GM11168 (cell line): ENCODE results near the gene OTX2.

ENCODE experiments used
- in situ Hi-C: fragments of 300-500 bp; cut with MboI; formaldehyde crosslinking; loops from one replicate; pipeline ENCODE4 v1.12.0; 2022; ENCODE audit warnings: low sequenced_read_pairs; ENCODE audit not compliant: unreplicated experiment

Gene OTX2

DNA sequence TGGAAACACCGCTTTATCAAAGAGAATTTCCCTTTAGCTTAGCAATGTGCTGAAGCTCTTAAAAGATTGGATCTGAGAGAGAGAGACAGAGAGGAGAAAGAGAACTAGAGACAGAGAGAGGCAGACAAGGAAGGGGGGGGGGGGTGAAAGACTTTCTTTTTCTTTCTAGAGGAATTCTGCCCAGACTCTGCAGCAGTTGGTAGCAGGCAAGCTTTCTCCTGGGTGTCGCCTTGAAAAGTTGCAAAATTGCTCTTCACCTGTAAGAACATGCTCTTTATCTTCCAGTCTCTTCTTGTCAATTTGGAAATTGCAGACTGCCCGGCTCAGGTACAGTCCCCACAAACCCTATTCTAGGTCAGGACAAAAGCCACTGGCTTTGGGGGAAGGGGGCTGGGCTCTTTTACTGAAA lies 2.9 kb upstream of the OTX2 start:
- in situ Hi-C loops: no loop called here

DNA sequence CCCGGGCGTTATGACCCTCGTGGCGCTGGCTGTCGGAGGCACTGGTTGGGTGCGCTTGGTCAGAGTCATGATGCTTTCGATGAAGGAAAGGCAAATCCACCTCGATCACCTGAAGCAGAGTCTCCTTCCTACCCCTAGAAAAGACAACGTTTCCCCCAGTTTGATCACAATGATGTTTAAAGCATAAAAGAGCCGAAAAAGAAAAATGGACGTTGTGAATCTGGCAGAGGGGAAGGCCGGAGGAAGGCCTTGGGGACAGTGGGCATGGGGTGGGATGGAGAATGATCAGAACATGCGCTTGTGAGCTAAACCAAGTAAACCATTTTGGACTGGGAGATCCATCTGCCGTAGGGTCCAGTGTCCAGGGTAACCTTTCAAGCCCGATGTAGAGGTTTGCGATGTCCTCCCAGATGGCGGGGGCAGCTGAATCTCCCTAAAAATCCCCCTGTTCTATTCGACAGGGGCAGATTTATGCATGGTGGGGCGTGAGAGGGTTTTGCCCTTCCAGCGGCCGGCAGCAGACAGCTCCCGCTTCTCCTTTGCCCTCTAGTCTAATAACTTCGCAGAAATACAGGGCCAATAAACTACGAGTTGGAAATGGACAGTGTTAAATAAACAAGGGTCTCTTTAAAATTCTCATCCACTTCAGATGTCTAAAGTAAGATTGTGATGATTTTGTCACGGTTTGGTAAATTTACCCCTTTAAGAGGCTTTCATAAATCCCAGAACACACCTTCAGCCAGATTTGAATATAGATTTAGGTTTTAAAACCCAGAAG lies 2.3 kb upstream of the OTX2 start:
- in situ Hi-C loops: no loop called here

DNA sequence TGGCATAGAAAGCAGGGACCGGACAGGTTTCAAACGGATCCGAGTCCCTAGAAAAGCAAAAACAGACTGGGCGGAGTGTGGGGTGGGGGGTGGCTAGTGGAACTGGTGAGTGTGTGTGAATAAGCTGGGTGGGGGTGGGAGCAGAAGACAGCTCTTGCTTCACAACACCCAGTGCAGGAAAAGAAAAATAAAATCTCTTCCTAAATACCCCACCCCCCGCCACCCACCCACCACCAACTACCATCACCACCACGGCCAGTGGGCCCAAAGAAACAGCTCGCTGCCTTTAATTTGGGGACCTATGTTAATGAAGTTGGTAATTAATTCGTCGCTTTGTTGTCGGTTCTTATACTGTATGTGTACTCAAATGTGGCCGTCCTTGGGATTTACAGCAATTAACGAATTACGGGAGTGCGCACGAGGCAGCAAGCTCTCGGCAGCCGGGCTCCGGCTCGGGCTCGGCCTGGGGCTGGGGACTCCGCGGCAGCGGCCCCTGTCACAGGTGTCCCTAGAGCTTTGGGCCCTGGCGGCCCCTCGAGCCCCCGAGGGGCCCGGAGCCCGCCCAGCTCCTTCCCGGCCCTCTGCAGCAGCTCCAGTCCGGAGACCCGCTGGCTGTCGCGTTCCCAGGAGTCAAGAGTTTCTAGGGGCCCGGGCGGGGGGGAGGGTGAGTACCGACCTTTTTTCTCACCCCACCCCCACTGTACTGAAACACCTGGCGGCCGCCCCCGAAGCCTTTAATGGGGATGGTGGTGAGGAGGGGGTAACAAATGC lies 1.5 kb upstream of the OTX2 start:
- in situ Hi-C loops: no loop called here

DNA sequence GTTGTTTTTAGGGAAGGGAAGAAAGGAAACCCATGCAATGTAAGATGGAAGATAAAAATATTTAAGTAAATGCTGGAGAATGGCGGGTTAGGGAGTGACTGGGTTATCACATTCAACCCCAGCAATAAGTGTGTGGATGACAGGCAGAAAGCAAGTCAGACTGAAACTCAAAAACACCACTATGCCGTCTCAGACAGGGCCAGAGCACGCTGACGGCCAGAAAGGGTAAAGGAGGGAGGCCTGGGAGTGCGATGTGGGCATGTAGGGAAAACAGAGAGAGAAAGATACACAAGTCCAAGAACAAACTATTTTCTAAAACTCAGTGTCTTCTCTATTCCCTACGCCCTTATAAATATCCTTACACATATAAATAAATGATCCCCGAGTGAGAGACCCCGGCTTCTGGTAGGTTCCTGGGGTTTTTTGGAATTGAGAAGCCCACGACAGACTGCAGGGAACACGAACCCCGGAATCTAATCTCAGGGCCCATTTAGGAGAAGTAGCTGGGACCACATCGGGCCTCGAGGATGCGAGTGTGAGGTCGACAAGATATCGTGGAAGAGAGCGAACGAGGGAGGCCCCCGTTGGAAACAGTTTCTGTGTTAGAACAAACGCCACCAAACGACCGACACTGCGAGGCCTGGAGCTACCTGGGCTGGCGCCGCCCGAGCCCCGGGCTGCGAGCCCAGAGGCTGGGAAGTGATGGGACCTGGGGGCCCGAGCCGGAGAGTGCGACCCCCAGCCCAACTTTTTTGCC lies 735 bp upstream of the OTX2 start:
- in situ Hi-C loops: no loop called here

DNA sequence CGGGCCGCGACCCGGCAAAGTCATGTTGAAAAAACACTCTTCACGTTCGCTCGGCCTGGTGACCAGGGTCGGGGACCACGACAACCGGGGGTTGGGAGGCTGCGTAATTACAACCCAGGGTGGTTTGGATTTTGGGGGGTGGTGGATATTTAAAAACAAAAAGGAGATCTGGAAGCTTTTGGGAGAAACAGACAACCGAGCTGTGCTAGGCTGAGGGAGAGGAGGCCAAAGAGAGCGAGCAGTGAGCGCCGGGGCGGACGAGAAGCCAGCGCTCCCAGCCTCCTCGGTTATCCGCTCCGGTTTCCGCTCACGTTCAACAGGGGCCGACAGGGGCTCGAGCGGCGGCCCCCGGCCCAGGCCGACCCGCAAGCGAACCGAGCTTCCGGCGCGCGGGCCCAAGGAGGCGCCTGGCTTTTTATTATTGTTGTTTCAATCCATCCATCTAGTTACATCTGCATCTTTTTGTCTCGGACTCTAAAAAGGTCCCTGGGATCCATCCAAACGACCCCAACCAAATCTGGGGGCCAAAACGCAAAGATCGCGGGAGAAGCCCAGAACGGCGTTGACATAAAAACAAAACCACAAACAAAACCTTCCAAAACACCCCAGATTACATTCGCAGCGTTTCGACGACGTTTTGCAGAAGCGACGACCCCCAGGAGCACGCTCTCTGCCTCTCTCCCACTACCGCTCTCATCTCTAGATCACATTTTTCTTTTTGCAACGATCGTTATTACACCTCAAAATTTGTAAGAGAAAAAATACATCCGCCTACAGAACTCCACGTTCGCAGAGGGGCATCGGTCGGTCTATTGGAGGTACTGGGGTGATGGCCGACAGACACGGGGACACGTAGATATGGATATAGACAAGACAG lies 771 bp downstream of the OTX2 start:
- in situ Hi-C loops: no loop called here

DNA sequence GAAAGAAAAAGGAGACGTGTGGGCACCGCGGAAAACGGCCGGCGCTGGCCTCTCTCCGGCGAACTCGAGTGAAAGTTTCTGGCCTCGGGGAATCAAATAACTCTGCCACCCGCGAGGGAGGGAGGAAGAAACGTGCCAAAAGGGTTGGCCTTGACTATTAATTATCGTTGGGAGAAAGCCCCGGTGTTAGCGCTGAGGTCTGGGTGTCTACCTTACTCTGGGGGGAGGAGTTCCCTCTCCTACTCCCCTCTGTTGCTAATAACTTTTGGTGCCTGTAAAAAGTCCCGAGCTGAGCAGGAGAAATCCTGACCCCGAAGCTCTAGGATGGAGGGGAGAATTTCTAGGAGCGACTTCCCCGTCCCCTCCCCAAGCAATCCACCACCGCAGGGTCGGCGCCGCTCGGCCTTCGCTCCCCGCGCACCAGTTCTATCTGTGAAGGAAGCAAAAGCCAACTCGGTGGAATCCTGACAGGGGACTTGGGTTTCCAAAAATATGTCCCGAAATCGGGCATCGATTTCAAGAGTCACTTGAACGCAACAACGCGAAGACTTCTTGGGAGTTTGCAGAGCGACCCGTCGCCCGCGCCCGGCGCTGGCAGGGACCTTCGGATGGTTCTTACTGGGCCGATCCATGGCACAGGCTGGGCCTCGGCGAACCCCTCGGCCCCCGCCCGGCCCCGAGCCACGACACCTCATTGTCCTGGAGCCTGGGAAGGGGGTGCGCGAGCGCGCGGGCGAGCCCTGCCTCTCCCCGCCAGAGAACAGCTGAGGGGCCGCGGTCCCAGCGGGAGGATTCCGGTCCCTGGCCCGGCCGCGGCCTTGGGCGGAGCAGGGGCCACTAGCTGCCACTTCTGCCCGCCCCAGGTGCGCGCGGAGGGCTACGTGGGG lies 1.7 kb downstream of the OTX2 start:
- in situ Hi-C loops: no loop called here

DNA sequence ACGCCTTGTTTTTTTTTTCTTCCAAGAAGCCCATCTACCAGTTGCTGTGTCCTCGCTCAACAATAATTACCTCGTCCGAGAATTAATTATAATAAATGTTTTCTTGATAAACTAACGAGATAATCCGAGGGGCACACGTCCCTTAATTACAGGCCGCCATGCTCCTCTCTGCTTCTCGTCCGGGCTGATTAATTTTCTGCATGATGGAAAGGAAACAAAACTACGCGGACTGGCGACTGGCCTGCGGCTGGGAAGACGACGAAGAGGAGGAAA lies 2.2 kb downstream of the OTX2 start:
- in situ Hi-C loops: no loop called here

DNA sequence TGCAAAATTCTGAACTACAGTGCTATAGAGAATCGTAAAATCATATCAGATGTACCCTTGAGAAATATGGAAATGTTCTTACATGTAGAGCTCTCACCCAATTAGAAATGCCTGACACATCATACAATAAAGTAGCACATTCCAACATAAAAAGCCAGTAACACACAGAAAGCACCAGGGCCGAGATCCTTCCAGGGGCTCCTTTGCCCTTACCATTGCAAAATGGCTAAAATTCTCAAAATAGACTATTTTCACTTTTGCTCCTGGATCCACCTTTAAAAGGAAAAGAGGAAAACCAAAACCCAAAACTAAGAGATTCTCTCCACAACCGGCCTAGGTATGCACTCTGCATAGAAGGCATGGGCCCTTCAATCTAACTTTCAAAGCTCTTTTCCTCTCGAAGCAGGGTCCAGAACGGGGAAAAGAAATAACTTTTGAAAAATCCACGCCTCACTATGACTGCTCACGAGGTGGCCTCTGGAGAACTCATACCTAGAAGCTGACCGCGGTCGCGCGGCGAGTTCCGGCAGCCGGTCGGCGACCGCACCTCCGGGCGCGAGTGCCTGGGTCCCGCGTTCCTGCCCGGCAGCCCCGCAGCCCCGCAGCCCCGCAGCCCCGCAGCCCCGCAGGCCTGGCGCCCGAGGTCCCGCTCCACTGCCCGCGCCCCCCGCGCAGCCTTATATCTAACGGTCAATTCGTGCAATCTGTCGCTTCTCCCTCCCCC lies 2.7 kb downstream of the OTX2 start:
- in situ Hi-C loops: no loop called here

DNA sequence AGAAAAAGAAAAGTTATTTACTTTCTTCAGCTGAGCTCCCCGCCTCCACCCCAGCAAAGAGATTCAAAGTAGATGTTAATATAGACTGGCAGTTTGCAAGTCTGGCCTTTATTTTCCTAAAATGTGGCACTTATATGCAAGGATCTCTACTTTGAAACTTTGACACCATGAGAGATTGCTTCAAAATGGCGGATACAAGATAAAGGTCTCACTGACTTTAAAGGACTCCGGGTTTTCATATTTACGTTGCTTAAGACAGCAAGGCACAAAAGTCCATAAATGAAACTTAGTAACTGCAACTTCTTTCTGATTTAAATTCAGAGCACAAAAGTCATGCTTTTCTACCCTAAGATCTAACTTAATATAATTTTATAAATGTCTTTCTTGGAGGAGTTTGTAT lies 3.5 kb downstream of the OTX2 start:
- in situ Hi-C loops: no loop called here

DNA sequence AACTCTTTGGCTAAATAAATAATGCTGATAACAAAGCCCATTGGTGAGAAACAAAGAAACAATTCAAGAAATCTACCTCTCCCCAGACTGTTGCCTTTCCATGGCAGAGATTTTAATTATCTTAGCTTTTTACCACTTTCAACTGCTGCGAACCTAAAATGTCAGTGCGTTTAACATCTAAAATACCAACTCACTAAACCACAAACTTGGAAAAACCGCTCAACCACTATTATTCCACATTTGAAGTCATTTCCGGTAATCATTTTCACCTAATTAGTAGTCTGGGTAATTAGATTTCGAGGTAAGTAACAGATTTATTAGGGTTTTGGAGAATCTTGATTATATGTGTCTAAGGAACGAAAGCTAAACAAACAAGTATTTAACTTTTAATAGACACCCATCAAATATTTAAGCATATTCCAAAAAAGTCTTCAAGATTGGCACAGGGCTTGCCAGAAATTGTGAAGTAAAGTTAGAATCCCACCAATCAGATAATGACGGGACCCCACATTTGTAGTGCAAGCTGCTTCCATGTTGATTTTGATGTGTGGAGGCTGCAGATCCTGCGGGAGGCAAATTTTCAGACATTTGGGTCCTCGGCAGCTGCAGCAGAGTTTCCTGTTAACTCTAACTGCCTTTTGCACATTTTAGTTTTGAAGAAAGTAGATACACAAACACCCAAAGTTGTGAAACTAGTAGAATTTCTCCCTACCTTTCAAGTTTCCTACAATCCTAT lies 4.1 kb downstream of the OTX2 start:
- in situ Hi-C loops: no loop called here

DNA sequence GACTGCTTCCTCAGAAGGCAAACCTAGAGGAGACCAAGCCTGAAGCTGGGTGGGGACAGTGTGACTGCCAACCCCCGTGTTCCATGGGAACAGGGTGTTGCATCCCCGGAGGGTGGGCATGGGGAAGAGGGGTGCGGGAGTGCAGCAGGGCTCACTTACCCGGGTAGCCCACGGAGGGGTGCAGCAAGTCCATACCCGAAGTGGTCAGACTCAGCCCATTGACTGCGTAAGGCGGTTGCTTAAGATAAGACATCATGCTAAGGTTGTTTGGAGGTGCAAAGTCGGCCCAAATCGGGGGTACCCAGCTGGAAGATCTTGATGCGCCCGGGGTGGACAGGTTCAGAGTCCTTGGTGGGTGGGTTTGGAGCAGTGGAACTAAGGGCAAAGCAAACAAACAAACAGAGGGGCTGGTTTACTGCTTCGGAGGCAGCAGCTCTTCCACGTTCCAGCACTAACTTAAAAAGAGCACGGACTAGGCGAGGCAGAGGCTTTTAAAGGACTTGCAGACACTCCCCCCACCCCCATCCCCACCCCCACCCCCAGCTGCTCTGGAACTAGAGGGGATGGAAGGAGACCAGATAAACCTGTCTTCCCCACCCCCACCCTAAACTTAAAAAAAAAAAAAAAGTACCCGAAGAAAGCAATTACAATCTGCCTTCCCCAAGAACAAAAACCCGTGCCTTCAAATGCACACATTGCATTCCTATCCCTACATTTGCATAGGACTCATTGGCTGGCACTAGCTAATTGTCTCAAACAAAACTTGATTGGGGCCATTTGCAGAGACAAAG lies 4.9 kb downstream of the OTX2 start:
- in situ Hi-C loops: no loop called here

DNA sequence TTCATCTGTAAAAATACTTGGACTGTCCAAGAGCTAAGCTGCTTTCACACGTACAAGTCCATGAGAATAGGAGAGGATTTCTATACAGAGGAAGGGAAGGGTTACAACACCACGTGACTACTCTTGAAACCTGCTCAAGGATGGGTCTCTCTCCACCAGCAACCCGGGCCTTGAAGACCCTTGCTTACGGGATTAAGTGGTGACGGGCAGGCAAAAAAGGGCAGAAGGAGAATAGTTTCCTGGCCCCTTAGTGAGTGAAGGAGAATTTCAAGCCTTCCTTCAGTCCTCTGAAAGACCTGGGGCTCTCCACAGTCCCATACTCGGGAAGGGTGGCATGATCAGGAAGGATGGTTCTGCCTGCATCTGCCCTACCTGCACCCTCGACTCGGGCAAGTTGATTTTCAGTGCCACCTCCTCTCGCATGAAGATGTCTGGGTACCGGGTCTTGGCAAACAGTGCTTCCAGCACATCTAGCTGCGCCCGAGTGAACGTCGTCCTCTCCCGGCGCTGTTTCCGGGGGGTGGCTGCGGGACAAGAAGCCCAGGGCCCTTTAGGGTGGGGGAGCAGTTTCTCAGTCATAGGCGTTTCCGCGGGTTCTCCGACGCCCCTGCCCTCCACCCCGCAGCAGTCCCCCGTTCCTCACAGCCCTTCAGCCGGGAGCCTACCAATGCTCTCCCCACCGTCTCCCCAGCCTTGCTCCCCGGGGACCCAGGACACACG lies 6.3 kb downstream of the OTX2 start:
- in situ Hi-C loops: no loop called here

DNA sequence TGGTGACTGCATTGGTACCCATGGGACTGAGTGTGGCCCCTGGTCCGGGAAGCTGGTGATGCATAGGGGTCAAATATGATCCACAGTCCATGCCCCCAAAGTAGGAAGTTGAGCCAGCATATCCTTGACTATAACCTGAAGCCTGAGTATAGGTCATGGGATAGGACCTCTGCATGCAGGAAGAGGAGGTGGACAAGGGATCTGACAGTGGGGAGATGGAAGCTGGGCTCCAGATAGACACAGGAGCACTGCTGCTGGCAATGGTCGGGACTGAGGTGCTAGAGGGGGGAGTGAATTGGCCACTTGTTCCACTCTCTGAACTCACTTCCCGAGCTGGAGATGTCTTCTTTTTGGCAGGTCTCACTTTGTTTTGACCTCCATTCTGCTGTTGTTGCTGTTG lies 8.4 kb downstream of the OTX2 start:
- in situ Hi-C loops: no loop called here

DNA sequence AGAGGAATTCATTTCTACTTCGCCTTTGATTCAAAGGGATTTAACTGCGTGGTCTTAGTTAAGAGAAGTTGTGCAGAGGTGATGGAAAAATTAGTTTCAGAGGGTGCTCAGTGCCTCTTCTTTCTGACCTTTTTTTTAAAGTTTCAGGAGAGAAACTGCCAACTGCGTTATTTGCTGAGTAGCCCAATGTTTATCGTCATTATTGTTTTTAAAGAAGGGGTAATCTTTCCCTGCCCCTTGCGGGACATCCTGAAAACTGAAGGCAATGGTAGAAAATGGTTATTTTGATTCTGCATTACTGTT lies 11.0 kb downstream of the OTX2 start:
- in situ Hi-C loops: no loop called here

DNA sequence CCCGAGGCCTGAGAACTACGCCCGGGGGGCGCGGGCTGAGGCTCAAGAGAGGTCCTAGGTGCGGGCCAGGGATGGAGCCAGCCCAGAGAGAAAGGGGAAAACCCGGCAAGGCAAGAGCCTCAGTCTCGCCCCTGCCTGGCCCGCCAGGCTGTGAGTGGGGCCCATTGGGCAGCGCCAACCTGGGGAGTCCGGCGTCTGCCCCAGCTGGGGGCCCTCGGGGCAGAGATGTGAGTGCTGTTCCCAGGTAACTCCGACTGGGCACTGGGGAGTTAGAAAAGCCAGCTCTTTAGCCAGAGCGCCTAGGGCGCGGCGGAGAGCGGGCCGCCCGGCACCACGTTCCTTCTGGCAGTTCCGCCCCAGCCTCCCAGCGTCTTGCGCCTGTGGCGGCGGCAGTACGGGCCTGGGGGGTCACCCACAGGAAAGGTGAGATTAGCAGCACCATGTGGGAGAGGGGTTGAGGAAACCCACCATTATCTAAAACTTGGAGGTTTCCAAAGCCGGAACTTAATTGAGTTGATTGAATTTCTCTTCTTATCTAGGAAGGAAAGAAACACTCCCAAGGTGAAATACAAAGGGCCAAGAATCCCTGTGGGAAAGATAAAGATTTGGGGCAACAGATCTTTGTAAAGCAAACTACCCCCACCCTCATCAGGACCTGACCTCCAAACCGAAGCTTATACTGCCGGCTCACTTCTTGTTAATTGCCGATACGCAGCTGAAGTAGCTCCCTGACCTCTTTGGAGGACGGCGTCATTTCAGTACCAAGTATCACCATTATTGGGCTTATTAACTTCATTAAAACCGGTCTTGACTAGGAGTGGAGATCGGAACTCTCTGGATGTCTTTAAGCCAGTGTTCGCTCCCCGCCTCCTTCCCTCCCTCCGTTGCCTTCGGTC lies 11.6 kb downstream of the OTX2 start:
- in situ Hi-C loops: no loop called here
